Measurements from ENCODE around the gene PKNOX2.

DNA sequence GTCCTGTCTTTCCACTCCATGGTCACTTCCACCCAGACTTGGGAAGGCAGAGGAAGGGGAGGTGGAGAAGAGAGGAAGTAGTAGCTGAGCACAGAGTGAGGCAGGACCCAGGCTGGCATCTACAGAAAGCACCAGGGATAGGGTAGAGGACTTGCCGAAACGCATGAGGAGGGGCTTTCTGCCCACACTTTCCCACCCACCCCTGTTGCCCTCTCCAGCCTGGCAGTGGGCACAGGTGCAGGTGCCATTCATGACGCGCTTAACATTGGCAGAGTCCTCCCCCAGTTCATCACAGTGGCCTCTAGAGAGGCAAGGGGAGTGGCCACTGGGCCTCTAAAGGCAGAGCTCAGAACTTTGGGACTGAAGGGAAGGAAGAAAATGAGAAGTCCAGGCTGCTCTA is 249.6 kb downstream of the PKNOX2 start:
- TF ChIP-seq POLR2A (IDR thresholded peaks at IDR 0.05) = no peak
- TF ChIP-seq, protein P1, sequence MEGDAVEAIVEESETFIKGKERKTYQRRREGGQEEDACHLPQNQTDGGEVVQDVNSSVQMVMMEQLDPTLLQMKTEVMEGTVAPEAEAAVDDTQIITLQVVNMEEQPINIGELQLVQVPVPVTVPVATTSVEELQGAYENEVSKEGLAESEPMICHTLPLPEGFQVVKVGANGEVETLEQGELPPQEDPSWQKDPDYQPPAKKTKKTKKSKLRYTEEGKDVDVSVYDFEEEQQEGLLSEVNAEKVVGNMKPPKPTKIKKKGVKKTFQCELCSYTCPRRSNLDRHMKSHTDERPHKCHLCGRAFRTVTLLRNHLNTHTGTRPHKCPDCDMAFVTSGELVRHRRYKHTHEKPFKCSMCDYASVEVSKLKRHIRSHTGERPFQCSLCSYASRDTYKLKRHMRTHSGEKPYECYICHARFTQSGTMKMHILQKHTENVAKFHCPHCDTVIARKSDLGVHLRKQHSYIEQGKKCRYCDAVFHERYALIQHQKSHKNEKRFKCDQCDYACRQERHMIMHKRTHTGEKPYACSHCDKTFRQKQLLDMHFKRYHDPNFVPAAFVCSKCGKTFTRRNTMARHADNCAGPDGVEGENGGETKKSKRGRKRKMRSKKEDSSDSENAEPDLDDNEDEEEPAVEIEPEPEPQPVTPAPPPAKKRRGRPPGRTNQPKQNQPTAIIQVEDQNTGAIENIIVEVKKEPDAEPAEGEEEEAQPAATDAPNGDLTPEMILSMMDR (IDR thresholded peaks at IDR 0.05) = no peak
- TF ChIP-seq EP300 (IDR thresholded peaks at IDR 0.05) = no peak

All from ovary (tissue), 3 donors.